OCI-LY3 (cell line): Measurements from ENCODE around the gene CD300H.
"Not testable (repeated sequence)": the region's sequence is repeated elsewhere in the genome, so short reads cannot be mapped to it uniquely, and the experiment has no call there.

Experiments
- H2AFZ ChIP-seq: fragments of 200-600, 300-600 bp; shearing (Covaris generic); 2 replicates; pipeline ENCODE4 v1.6.0; 2014; ENCODE audit warnings: antibody characterized with exemption, low read depth, low read length
- H3K27ac ChIP-seq: fragments of 200-600, 300-600 bp; sonication (generic); 2 replicates; pipeline ENCODE4 v1.5.1; 2014; ENCODE audit warnings: mild to moderate bottlenecking, low read length, moderate library complexity, mixed read lengths
- H3K27me3 ChIP-seq: fragments of 200-600, 300-600 bp; sonication (generic); 2 replicates; pipeline ENCODE4 v1.6.1; 2014; ENCODE audit warnings: low read depth, low read length, mixed read lengths
- H3K36me3 ChIP-seq: fragments of 200-600, 300-600 bp; sonication (generic); replicated peaks from 2 replicates; pipeline ENCODE3; 2014; ENCODE audit warnings: low read depth, low read length, mixed read lengths
- H3K4me1 ChIP-seq: fragments of 300-600, 200-600 bp; sonication (generic); 2 replicates; pipeline ENCODE4 v1.6.1; 2014; ENCODE audit warnings: low read length, mixed read lengths
- H3K4me2 ChIP-seq: fragments of 200-600, 300-600 bp; sonication (generic); 2 replicates; pipeline ENCODE4 v1.6.1; 2014; ENCODE audit warnings: low read length, mixed read lengths
- H3K4me3 ChIP-seq: fragments of 300-600, 200-600 bp; sonication (generic); 2 replicates; pipeline ENCODE4 v1.5.1; 2014; ENCODE audit warnings: antibody characterized with exemption, mild to moderate bottlenecking, low read length, moderate library complexity
- H3K79me2 ChIP-seq: fragments of 300-600, 200-600 bp; shearing (Covaris generic); 2 replicates; pipeline ENCODE4 v1.6.1; 2014; ENCODE audit warnings: mild to moderate bottlenecking, low read length, mixed read lengths
- H3K9ac ChIP-seq: fragments of 300-600, 200-600 bp; shearing (Covaris generic); 2 replicates; pipeline ENCODE4 v1.6.0; 2014; ENCODE audit warnings: mild to moderate bottlenecking, low read length, moderate library complexity
- H3K9me3 ChIP-seq: fragments of 200-600, 300-600 bp; shearing (Covaris generic); 2 replicates; pipeline ENCODE4 v1.6.1; 2014; ENCODE audit warnings: low read length, mixed read lengths; ENCODE audit not compliant: insufficient read depth
- H4K20me1 ChIP-seq: fragments of 200-600, 300-600 bp; sonication (generic); 2 replicates; pipeline ENCODE4 v1.6.1; 2016; ENCODE audit warnings: low read length, mixed read lengths; ENCODE audit not compliant: insufficient read depth
- CTCF ChIP-seq: fragments of 200-600, 300-600 bp; sonication (generic); IDR thresholded peaks from 2 replicates; pipeline ENCODE4 v1.5.1; 2014; ENCODE audit warnings: antibody characterized with exemption, low read length, low read depth
- EZH2phosphoT487 ChIP-seq: fragments of 200-600 bp; shearing (Covaris generic); IDR thresholded peaks from 2 replicates; pipeline ENCODE4 v1.6.1; 2018; ENCODE audit warnings: antibody characterized with exemption, mixed run types, low read depth

Gene CD300H

GRCh38 chr17:74578979-74579378, 11.7 kb upstream of the CD300H start:
- Histone ChIP-seq H3K79me2 (no peaks in the 10 kb centered on the region), H3K4me1 (no peaks in the 10 kb centered on the region), H3K36me3 (no peaks in the 10 kb centered on the region), H3K9ac (no peak overlapping the region), H3K27ac (no peak overlapping the region), H4K20me1 (no peaks in the 10 kb centered on the region), H3K27me3 (peaks cover 16% of the 10 kb centered on the region), H2AFZ (no peak overlapping the region), H3K4me2 (no peak overlapping the region), H3K9me3 (no peaks in the 10 kb centered on the region), H3K4me3 (no peak overlapping the region)
- TF ChIP-seq CTCF (no peak), EZH2phosphoT487 (no peak)

DNA sequence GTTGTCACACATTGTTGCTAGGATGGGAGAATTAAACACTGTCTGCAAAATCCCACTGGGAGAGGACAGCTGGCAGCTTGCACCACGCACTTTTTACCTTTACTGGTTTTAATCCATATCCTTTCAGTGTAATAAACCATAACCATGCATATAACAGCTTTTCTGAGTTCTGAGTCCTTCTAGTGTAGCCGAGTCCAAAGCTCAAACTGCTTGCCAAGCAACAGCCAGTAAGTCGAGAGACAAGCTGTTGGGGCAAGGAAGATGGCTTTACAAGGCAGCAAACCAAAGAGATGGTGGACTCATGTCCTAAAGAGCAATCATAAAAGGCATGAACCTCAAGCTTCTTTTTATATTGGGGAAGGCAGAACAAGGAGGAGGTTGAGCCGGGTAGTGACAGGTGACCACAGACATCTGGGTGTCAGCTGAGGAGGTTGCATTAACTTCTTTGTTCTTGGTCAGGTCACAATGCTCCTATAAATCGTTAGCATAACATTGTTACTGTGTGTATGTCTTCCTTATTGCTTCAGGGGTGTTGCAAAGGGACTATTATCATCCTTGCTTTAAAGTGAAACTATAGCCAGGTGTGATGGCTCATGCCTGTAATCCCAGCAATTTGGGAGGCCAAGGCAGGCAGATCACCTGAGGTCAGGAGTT, 7.3 kb upstream of the CD300H start:
- peaks cover 26% of the 10 kb centered on the region for H3K27me3 ChIP-seq
- H3K4me2 ChIP-seq: no peak overlapping the region
- TF ChIP-seq EZH2phosphoT487 (no peak), CTCF (no peak)
- no peaks in the 10 kb centered on the region for H3K9me3 ChIP-seq
- no peak overlapping the region for H2AFZ ChIP-seq
- no peak overlapping the region for H3K27ac ChIP-seq
- H3K36me3 ChIP-seq: no peaks in the 10 kb centered on the region
- H3K4me1 ChIP-seq: no peaks in the 10 kb centered on the region
- no peaks in the 10 kb centered on the region for H3K79me2 ChIP-seq
- no peak overlapping the region for H3K4me3 ChIP-seq
- no peaks in the 10 kb centered on the region for H4K20me1 ChIP-seq
- no peak overlapping the region for H3K9ac ChIP-seq

GRCh38 chr17:74573635-74574034, 6.3 kb upstream of the CD300H start:
- not testable (repeated sequence) for H3K27ac ChIP-seq, H3K9me3 ChIP-seq, H3K4me1 ChIP-seq, H3K36me3 ChIP-seq, H4K20me1 ChIP-seq, H3K79me2 ChIP-seq, H3K4me2 ChIP-seq, H3K4me3 ChIP-seq, H3K9ac ChIP-seq, H2AFZ ChIP-seq
- peaks cover 26% of the 10 kb centered on the region for H3K27me3 ChIP-seq

GRCh38 chr17:74573169-74573568, 5.9 kb upstream of the CD300H start:
- Histone ChIP-seq H3K9ac (no peak overlapping the region), H2AFZ (no peak overlapping the region), H4K20me1 (no peaks in the 10 kb centered on the region), H3K4me1 (no peaks in the 10 kb centered on the region), H3K36me3 (no peaks in the 10 kb centered on the region), H3K4me2 (no peak overlapping the region), H3K27me3 (peaks cover 26% of the 10 kb centered on the region), H3K27ac (no peak overlapping the region), H3K79me2 (no peaks in the 10 kb centered on the region), H3K4me3 (no peak overlapping the region), H3K9me3 (no peaks in the 10 kb centered on the region)
- no peak for TF ChIP-seq EZH2phosphoT487
- no peak for TF ChIP-seq CTCF
